NAMALWA (cell line): Measurements from ENCODE around the gene LTBP3.

Experiments
- DNase-seq: peaks from one replicate; pipeline ENCODE4 v3.0.0-alpha.2; 2015; ENCODE audit warnings: low spot score

LTBP3 gene

DNA sequence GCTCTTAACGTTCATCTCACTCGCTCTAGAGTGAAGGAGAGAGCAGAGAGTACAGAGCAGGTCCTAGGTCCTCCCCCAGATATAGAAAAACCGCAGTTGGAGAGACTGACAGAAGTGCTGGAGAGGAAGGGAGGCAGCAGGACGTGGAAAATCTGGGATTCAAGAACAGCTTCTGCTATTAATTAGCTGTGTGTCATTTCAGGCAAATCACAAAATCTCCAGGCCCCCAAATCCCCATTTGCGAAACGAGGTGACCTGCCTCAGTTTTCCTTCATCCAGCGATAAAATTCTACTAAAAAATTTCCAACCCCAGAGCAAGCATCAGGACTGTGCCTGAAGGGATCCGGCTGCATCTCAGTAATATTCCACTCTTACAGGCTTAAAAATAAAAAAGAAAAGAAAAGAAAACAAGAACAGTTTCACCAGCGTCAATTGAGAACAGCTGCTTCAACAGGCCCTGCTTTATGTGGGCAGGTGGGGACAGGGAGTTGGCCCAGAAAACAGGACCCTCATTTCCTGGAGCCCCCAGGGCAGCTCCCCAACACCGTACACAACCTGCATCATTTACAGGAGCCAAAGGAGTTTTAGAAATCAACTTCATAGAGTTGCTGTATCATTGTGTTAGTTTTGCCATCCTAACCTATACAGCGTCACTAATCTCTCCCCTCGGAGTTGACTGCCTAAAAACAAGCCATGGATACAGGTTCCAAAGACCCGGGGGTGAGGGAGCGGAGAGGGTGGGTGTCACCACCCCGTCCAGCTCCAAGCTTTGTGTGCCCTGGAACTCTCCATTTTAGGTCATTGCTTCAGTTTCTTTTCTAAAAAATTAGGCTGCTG is 61.6 kb downstream of the LTBP3 start:
- DNase-seq, result no peak

DNA sequence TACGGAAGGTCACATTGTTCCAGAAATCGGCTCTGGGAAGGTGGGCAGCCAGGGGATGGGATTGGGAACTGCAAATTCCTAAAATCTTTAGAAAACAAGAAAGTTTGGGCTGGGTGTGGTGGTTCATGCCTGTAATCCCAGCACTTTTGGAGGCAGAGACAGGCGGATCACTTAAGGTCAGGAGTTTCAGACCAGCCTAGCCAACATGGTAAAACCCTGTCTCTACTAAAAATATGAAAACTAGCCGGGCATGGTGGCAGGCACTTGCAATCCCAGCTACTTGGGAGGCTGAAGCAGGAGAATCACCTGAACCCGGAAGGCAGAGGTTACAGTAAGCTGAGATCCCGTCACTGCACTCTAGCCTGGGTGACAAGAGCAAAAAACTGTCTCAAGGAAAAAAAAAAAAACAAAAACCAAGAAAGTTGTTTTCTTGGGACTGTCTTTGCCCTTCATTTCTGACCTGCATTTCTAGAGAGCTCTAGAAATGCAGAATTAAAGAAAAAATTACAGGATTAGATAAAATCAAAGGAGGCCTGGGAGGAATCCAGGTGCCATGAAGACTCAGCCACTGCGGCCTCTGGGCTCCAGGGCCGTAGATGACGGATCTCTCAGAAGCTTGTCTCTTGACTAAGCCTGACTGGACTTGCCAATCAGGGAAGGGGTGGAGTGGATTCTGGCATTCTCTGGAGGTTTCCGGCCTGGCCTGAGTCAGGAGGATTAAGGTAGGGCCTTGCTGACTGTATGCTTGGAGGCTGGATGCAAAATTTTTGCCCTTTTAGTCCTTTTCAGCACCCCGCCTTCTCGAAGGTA is 64.6 kb downstream of the LTBP3 start:
- no peak for DNase-seq

DNA sequence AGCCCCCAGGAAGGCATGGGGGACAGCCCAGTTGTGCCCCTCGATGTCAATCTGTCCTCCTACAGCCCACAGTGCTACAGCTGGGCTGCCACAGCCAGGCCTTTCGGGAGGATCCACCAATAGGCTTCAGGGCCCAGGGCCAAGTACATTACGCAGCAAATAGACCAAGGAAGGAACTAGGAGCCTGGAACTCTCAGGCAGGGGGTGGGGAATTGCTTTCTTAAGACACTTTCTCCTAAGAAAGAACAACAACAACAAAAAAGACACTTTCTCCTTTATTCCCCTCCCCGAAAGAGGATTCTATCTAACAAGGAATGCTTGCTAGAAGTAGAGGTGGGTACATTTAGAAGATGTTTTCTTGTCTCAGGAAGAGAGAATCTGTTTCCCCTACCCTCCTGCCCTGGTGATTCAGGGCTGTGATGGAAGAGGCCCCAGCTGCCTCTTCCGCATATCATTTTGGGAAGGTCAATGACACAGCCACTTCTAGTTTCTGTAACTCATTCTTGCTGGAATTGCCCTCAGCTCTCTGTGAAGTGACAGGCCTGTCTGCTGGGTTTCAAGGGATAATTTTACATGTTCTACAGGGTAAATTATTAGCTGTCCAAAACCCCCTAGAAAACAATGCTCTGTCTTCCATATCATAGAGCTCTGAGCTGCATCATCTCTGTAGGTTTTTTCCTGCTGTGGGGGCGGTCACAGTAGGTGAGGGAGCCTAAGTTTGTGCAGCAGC is 65.4 kb downstream of the LTBP3 start:
- DNase-seq, result no peak

DNA sequence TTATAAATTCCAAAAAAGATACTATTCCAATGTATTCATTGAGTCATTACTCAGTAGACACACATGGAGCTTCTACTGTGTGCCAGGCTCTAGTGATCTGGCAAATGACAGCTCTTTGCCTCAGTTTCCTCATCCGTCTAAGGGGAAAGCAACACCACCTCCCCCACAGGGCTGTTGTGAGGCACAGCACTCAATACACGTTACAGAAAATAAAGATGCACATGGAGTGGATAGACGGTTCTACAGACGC is 65.8 kb downstream of the LTBP3 start:
- DNase-seq, result no peak

DNA sequence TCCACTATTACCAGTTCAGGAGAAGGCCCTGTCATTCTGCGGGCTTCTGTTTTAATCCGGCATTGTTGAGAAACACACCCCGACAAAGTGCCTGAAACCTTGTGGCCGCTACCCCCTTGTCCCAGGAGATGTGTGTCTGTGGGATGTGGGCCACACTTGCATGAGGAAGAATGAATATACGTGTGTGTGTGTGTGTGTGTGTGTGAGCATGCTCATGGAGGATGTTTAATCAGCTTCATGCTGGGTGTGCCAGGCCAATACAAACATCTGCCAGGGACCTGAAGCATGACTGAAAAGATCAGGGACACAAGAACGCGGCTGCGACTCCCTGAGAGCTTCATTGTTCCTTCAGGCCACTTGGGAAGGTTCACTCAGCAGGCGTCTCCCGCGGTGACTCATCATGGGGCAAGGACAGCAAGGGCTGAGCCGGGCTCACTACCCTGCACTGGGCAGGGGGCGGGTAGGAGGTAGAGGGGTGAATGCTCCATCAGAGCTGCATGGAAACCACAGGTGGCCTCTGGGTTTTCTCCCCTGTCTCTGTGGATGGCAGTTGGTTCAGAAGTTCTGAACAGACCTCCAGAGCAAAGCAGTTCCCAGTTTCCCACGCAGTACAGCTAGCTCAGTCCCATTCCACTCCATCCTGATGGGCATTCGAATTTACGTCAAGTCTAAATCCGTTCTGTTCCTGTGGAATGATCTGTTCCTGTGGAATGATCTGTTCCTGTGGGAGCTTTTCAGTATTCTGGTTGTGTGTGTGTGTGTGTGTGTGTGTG is 66.4 kb downstream of the LTBP3 start:
- DNase-seq, result peak; percentile 44

DNA sequence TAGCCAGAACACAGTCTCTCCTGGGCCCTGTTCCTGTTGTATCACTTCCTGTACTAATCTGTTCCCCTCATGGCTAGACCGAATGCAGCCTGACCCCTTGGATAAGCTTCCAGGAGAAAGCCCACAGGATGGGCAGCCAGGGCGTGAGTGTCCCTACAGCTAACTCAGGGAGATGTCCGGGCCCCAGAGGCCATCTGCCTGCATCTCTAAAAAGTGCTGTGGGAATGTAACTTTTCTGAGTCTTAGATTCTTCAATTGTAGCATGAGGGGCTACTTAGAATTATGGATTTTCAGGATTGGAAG is 67.0 kb downstream of the LTBP3 start:
- DNase-seq, result no peak

DNA sequence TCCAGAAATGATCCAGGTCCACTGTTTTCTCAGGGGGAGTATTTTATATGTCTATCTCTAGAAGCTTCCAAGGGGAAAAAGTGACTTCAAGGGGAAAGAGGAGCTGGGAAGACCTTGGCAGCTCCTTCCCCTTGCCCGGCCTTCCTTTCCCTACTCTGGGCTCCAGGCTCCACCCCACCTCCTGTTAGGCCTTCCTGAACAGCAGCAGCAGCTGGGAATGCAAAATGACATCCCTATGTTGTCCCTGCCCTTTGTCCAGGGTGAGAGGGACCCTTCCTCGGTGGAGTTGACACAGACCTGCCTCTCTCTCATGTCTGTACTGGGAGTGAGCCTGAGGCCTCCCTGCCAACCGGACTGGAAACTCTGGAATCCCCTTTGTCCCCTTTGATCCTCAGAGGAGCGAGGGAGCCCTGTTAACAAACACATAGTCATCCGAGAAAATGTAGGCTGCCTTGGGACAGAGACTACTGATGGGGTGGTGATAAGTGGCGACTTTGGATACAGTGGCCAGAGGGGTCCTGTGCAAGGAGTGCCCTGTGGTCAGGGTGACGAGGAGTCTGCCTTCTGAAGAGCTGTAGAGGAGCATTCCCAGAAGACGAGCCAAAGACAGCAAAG is 68.3 kb downstream of the LTBP3 start:
- DNase-seq, result no peak

DNA sequence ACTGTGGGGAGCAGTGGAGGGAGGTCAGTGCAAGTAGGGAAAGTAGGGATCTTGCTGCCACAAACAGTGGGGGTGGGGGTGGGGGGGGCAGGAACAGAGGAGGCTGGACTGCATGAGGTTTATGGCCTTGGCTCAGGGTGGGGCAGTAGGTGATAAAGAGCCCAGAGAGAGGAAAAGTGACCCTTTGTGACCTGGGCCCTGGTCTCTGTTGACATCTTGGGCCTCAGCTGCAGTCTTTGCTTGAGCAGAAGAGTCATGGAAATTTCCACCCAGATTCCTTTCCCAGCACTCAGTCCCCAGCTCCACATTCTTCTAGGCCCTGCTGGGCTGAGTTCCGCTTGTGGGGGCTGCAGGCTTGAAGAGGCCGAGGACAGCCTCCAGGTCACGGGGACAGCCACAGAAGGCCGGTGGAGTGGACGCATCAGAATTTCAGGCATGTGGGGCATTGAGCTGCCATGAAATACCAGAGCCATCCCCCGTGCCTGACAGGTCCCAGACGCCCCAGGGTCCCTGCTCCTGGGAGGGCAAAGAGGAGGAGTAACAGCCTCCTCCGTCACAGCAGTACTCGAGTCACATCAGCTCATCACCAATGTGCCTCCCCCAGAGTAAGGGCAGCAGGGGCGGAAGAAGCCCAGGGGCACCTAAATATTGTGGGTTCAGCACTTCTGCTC is 69.0 kb downstream of the LTBP3 start:
- DNase-seq, result no peak
